H1 (cell line): ENCODE results near the gene SCYGR4. TPM values are rescaled to one million over a fixed set of nuclear protein-coding genes. Genes with fewer than 3 reads are reported as not detected.

Experiments used
- BRCA1 ChIP-seq: IDR thresholded peaks from 2 replicates; pipeline ENCODE4 v1.6.1; 2012; ENCODE audit warnings: low read depth, low read length, improper control_type of control experiment
- CBX5 ChIP-seq: fragments of 300-800, 300-1000 bp; sonication (generic); IDR thresholded peaks from 2 replicates; pipeline ENCODE4 v1.7.1; 2016; ENCODE audit warnings: antibody characterized with exemption, low read length, low read depth
- CEBPB ChIP-seq: IDR thresholded peaks from 2 replicates; pipeline ENCODE4 v1.6.1; 2012; ENCODE audit warnings: low read depth, low read length
- HDAC2 ChIP-seq, 2 experiments: fragments of 300-600 bp in 1 of 2; sonication (generic) in 1 of 2; IDR thresholded peaks; 2 replicates each; pipeline ENCODE4 v1.6.1; 2011 to 2012; ENCODE audit warnings: low read depth in 2 of 2, low read length in 2 of 2, mild to moderate bottlenecking in 2 of 2, moderate library complexity in 2 of 2, borderline replicate concordance in 1 of 2, inconsistent platforms in 1 of 2
- SIN3A ChIP-seq, 2 experiments: IDR thresholded peaks in 1 of 2; conservative IDR thresholded peaks in 1 of 2; 2 replicates each; pipeline ENCODE4 v1.6.1; 2011 to 2012; ENCODE audit warnings: low read length in 2 of 2, improper control_type of control experiment in 1 of 2, low read depth in 1 of 2, mild to moderate bottlenecking in 1 of 2
- TAF1 ChIP-seq: IDR thresholded peaks from 2 replicates; pipeline ENCODE4 v1.6.1; 2011; ENCODE audit warnings: mild to moderate bottlenecking, low read depth, low read length
- TCF12 ChIP-seq: IDR thresholded peaks from 2 replicates; pipeline ENCODE4 v1.6.1; 2011; ENCODE audit warnings: low read depth, mild to moderate bottlenecking, low read length
- polyA plus RNA-seq, 7 experiments: library from polyadenylated mRNA; depleted of rRNA in 3 of 7; stranded (reverse) in 5 of 7; unstranded in 2 of 7; fragments of >200 nt in 5 of 7; fragments of 200-250 nt in 2 of 7; gene quantifications; 1 replicate in 5 of 7; 2 replicates in 1 of 7; 4 replicates in 1 of 7; pipeline versions ENCODE4 v1.2.1 to v1.2.3, GENCODE V29; 2011 to 2013; ENCODE audit warnings: missing spikeins in 2 of 7, mixed read lengths in 2 of 7
- total RNA-seq: library from RNA; stranded (reverse); fragmentation: NEBNext Ultra II Directional; extraction: Animal tissue kit (Norgen Biotek cat#: 25700); gene quantifications from 2 replicates; pipeline ENCODE4 v1.2.1, GENCODE V29; 2021

The SCYGR4 gene
- total and polyA plus RNA-seq, 2 of the 8 experiments (the other 6 are each of a cell fraction or from before 2014, with no cell fraction given) = not detected

- TF ChIP-seq TAF1 (no peak), BRCA1 (no peak), CEBPB (no peak), CBX5 (no peak), SIN3A (conservative IDR thresholded peaks at IDR 0.05 in 1 of 2, IDR thresholded peaks at IDR 0.05 in 1 of 2; ENCODE audit: low read depth in 1 of 2, low read length in 2 of 2) (no peak), TCF12 (no peak), HDAC2 (IDR thresholded peaks at IDR 0.05; ENCODE audit: borderline replicate concordance in 1 of 2, low read depth in 2 of 2, low read length in 2 of 2) (no peak)
These were observed 667 bp upstream of the SCYGR4 start (continued) for GRCh38 chr2:227616631-227617030.
